Activated B cell treated with CpG ODN at 0.5 μM for 24 hours (primary cell): ENCODE measurements around the gene RIPOR3. TPM values are rescaled to one million over a fixed set of nuclear protein-coding genes. Genes with fewer than 3 reads are reported as not detected.

ENCODE experiments used
- ATAC-seq: fragments of 200-7000 bp; cut with Tn5 transposase; one replicate; pipeline ENCODE4 v1.10.0; 2021; ENCODE audit warnings: low read depth, mild to moderate bottlenecking, moderate library complexity
- CTCF ChIA-PET: fragments of 350-600 bp; sonication (Branson Sonifier 250); formaldehyde crosslinking; loops from one replicate; lab custom pipeline; 2021; ENCODE audit warnings: antibody characterized with exemption; lab: Charles Lee
- POLR2A ChIA-PET: fragments of 350-600 bp; sonication (Branson Sonifier 250); formaldehyde crosslinking; loops from one replicate; lab custom pipeline; 2021; ENCODE audit warnings: antibody characterized with exemption; lab: Charles Lee
- DNase-seq: peaks from one replicate; pipeline ENCODE4 v3.0.0; 2022
- H3K27ac Mint-ChIP-seq: one replicate; pipeline ENCODE4 v1.8.0; 2020; ENCODE audit warnings: mixed read lengths
- H3K27me3 Mint-ChIP-seq: one replicate; pipeline ENCODE4 v1.8.0; 2021; ENCODE audit warnings: mixed read lengths
- H3K36me3 Mint-ChIP-seq: one replicate; pipeline ENCODE4 v1.8.0; 2021; ENCODE audit warnings: low read depth, mixed read lengths
- H3K4me1 Mint-ChIP-seq: one replicate; pipeline ENCODE4 v1.8.0; 2021; ENCODE audit warnings: mixed read lengths
- H3K4me3 Mint-ChIP-seq: one replicate; pipeline ENCODE4 v1.8.0; 2020; ENCODE audit warnings: mild to moderate bottlenecking, mixed read lengths
- H3K9me3 Mint-ChIP-seq: one replicate; pipeline ENCODE4 v1.8.0; 2020; ENCODE audit warnings: mixed read lengths
- intact Hi-C: fragments of 100-400 bp; cut with micrococcal nuclease; formaldehyde crosslinking; loops from one replicate; pipeline ENCODE4 v1.15.1; 2024
- total RNA-seq: library from RNA; stranded (reverse); gene quantifications from 2 replicates; pipeline ENCODE4 v1.2.3, GENCODE V29; 2022
- TF ChIP-seq, protein P1 (sequence below): fragments of 200-600 bp; IDR thresholded peaks from one replicate; pipeline ENCODE4 v1.8.0; 2022; ENCODE audit warnings: antibody characterized with exemption, mild to moderate bottlenecking

RIPOR3 gene
- total RNA-seq, 1 donor from 2014 or later = not detected

- intact Hi-C loops = loop anchor here (1.0 kb wide), 1 partner anchor 9 kb away; no protein-coding TSS in a partner anchor
- TF ChIP-seq, protein P1, sequence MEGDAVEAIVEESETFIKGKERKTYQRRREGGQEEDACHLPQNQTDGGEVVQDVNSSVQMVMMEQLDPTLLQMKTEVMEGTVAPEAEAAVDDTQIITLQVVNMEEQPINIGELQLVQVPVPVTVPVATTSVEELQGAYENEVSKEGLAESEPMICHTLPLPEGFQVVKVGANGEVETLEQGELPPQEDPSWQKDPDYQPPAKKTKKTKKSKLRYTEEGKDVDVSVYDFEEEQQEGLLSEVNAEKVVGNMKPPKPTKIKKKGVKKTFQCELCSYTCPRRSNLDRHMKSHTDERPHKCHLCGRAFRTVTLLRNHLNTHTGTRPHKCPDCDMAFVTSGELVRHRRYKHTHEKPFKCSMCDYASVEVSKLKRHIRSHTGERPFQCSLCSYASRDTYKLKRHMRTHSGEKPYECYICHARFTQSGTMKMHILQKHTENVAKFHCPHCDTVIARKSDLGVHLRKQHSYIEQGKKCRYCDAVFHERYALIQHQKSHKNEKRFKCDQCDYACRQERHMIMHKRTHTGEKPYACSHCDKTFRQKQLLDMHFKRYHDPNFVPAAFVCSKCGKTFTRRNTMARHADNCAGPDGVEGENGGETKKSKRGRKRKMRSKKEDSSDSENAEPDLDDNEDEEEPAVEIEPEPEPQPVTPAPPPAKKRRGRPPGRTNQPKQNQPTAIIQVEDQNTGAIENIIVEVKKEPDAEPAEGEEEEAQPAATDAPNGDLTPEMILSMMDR = no peak
Measured at GRCh38 chr20:50538276-50538675, 153.1 kb downstream of the RIPOR3 start.

DNA sequence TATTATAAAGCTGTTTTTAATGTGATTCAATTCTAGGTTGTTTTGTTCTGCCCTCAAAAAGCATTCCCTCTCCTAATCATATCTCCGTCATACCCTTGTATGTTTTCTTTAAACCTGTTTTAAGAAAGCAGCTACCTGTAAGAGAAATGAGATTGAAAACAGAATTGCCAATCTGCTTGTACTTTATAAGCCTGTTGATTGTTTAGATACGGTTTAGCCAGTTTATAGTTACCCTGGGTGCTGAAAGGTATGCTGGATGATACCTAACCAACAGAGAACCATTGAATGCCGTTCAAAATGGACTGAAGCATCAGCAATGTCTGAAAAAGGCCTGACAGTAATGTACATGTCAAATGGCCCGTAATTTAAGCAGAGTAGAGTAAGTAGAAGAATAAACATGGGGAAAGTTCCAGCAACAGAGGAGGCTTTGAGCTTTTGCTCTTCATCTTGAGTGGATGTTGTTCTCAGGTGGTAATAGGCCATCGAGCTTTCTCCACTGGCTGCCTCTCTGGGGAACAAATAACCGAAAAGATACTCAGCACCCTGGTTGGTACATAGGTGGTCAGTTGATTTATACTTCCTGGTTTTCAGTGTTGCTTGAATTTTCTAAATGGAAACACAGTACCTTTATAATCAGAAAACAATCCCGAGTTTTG lies 153.7 kb downstream of the RIPOR3 start:
- Mint-ChIP-seq H3K27ac (peak overlapping the region; percentile 85), H3K4me1 (peaks cover 87% of the 10 kb centered on the region), H3K9me3 (peaks cover 6% of the 10 kb centered on the region), H3K36me3 (peaks cover 77% of the 10 kb centered on the region), H3K27me3 (no peaks in the 10 kb centered on the region), H3K4me3 (peak overlapping the region; percentile 21)
- no peak for ATAC-seq
- ChIA-PET CTCF (interaction anchor here (0.8 kb wide), 1 partner anchor 9 kb away, joined by 3 read pairs; no protein-coding TSS in a partner anchor), POLR2A (interaction anchor here (0.5 to 61.9 kb wide), 6 partner anchors 9 to 742 kb away, joined by 3 to 1679 read pairs (median 5); partner anchors contain the start of gene PTPN1)
- DNase-seq = no peak
- intact Hi-C loops = loop anchor here (1.0 kb wide), 1 partner anchor 8 kb away; no protein-coding TSS in a partner anchor
- TF ChIP-seq, protein P1 = no peak

More at GRCh38 chr20:50538276-50538675, 153.1 kb downstream of the RIPOR3 start:
- DNase-seq (no peak), ATAC-seq (no peak)
- POLR2A ChIA-PET = interaction anchor here (0.6 to 61.9 kb wide), 5 partner anchors 9 to 621 kb away, joined by 3 to 1679 read pairs (median 6); partner anchors contain the start of gene PTPN1
- H3K27ac Mint-ChIP-seq = peak overlapping the region; percentile 85
- no peaks in the 10 kb centered on the region for H3K27me3 Mint-ChIP-seq
- peaks cover 6% of the 10 kb centered on the region for H3K9me3 Mint-ChIP-seq
- H3K36me3 Mint-ChIP-seq = peaks cover 75% of the 10 kb centered on the region
- H3K4me1 Mint-ChIP-seq = peaks cover 87% of the 10 kb centered on the region
- CTCF ChIA-PET = interaction anchor here (0.8 kb wide), 1 partner anchor 8 kb away, joined by 3 read pairs; no protein-coding TSS in a partner anchor
- peak overlapping the region; percentile 21 for H3K4me3 Mint-ChIP-seq

DNA sequence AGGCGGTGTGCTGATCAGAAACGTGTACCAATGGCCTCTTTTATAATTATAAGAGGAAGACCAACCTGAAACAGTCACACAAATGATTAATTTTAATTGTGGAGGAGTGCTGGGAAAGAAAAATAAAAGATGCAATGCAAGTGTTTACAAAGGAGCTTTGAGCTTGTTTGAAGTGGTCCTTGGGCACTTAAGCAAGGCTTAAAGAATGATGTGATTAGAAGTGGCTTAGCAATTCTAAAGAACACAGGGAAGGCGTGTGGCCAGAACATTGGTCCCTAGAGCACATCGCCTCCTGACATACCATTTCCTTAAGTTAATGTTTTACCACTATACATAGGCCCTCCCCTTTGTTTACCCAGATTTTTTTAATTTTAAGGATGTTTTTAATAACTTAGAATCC lies 155.0 kb downstream of the RIPOR3 start:
- intact Hi-C loops = no loop called here
- ChIA-PET POLR2A (interaction anchor here (0.6 to 61.9 kb wide), 3 partner anchors 10 to 22 kb away, joined by 6 to 1679 read pairs (median 11); partner anchors contain the start of gene PTPN1), CTCF (interaction anchor here (0.9 to 1.2 kb wide), 2 partner anchors 14 to 34 kb away, joined by 3 read pairs; no protein-coding TSS in a partner anchor)
- TF ChIP-seq, protein P1 = no peak
- H3K4me3 Mint-ChIP-seq = no peak overlapping the region
- no peak for DNase-seq
- no peak for ATAC-seq
- H3K4me1 Mint-ChIP-seq = peaks cover 87% of the 10 kb centered on the region
- no peaks in the 10 kb centered on the region for H3K27me3 Mint-ChIP-seq
- H3K9me3 Mint-ChIP-seq = peaks cover 6% of the 10 kb centered on the region
- no peak overlapping the region for H3K27ac Mint-ChIP-seq
- H3K36me3 Mint-ChIP-seq = peaks cover 74% of the 10 kb centered on the region

Other genes with a start within 250 kb of the RIPOR3 start
- gene PTPN1, start 181.2 kb downstream of the RIPOR3 start, total RNA-seq = 212 and 227 TPM in 2 replicates
- gene PARD6B, start 40.0 kb upstream of the RIPOR3 start, total RNA-seq = 3.8 and 5.7 TPM in 2 replicates
- gene BCAS4, start 103.5 kb upstream of the RIPOR3 start, total RNA-seq = 43.2 and 46.7 TPM in 2 replicates
- 89.4 and 99.3 TPM in 2 replicates for gene ADNP, start 239.9 kb upstream of the RIPOR3 start, total RNA-seq